ENCODE measurements around the gene TNS2.

DNA sequence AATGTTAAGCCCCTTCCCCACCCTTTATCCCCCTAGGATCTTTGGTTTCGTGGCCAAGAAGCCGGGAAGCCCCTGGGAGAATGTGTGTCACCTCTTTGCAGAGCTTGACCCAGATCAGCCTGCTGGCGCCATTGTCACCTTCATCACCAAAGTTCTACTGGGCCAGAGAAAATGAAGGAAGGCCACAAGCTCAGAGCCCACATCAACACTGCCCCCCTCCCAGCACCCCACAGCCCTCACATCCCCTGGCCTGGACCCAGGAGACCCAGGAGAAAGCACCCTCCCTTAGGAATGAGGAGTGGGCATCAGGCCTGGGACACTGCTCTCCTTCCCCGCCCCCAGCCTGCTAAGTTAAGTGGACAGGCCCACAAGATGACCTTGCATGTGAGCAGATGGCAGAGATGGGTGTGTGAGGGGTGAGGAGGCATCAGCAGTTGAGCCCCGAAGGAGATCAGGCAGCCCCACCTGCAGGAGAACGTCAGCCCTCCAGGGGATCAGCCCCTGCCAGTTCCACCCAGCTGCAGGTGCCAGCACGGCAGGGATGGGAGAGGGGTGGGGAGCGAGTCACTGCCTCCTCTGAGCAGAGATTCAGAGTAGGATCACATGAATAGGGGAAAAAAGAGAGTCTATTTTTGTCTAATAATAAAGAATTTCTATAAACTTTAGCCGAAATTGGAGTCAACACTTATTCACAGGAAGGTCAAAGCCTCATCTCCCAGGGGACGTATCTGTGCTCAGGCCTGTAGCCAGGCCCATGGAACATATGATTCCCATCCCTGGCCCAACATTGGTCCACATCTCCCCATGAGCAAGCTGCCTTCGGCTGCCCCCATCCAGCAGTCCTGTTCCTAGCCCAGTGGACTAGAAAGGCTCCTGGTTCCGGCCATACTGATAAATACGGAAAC lies 14.1 kb downstream of the TNS2 start:
- no peak for TF ChIP-seq EZH2 (IDR thresholded peaks at IDR 0.05; ENCODE audit: borderline replicate concordance, low read length)
- no peak for TF ChIP-seq CTCF (IDR thresholded peaks at IDR 0.05; ENCODE audit: low read length)
